Chondrocyte (in vitro differentiated cells): ENCODE measurements around the gene HGS. TPM values are rescaled to one million over a fixed set of nuclear protein-coding genes. Genes with fewer than 3 reads are reported as not detected.

Source experiments
- DNase-seq: peaks from one replicate; pipeline ENCODE4 v3.0.0; 2021; ENCODE audit warnings: mixed read lengths, low spot score
- H3K27ac Mint-ChIP-seq: one replicate; pipeline ENCODE4 v1.8.0; 2021; ENCODE audit warnings: mild to moderate bottlenecking, moderate library complexity, mixed read lengths; ENCODE audit not compliant: unreplicated experiment
- H3K27me3 Mint-ChIP-seq: 2 replicates; pipeline ENCODE4 v1.8.0; 2021; ENCODE audit warnings: low read depth, mixed read lengths
- H3K36me3 Mint-ChIP-seq: 2 replicates; pipeline ENCODE4 v1.8.0; 2021; ENCODE audit warnings: low read depth, mixed read lengths
- H3K4me1 Mint-ChIP-seq: 2 replicates; pipeline ENCODE4 v1.8.0; 2021; ENCODE audit warnings: low read depth, mild to moderate bottlenecking, mixed read lengths
- H3K4me3 Mint-ChIP-seq: one replicate; pipeline ENCODE4 v1.8.0; 2021; ENCODE audit warnings: mild to moderate bottlenecking, moderate library complexity, mixed read lengths; ENCODE audit not compliant: unreplicated experiment
- H3K9me3 Mint-ChIP-seq: 2 replicates; pipeline ENCODE4 v1.8.0; 2021; ENCODE audit warnings: low read depth, mixed read lengths
- total RNA-seq: library from RNA; stranded (reverse); gene quantifications from 3 replicates; pipeline ENCODE4 v1.2.1, GENCODE V29; 2021
- TF ChIP-seq, protein P1 (sequence below): fragments of 200-600 bp; sonication (generic); IDR thresholded peaks from 2 replicates; pipeline ENCODE4 v1.5.0; 2021; ENCODE audit warnings: antibody characterized with exemption, mild to moderate bottlenecking, moderate library complexity

Gene HGS
- total RNA-seq, 1 donor from 2014 or later = 87.4 TPM

DNA sequence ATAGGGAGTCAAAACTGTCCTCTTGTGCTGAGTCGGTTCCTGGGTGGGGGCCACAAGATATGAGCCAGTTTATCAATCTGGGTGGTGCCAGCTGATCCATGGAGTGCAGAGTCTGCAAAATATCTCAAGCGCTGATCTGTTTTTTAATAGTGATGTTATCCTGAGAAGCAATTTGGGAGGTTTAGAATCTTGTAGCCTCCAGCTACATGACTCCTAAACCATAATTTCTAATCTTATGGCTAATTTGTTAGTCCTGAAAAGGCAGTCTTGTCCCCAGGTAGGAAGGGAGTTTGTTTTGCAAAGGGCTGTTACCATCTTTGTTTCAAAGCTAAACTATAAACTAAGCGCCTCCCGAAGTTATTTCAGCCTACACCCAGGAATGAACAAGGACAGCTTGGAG, 45.1 kb upstream of the HGS start:
- no peaks in the 10 kb centered on the region for H3K9me3 Mint-ChIP-seq
- TF ChIP-seq, protein P1, sequence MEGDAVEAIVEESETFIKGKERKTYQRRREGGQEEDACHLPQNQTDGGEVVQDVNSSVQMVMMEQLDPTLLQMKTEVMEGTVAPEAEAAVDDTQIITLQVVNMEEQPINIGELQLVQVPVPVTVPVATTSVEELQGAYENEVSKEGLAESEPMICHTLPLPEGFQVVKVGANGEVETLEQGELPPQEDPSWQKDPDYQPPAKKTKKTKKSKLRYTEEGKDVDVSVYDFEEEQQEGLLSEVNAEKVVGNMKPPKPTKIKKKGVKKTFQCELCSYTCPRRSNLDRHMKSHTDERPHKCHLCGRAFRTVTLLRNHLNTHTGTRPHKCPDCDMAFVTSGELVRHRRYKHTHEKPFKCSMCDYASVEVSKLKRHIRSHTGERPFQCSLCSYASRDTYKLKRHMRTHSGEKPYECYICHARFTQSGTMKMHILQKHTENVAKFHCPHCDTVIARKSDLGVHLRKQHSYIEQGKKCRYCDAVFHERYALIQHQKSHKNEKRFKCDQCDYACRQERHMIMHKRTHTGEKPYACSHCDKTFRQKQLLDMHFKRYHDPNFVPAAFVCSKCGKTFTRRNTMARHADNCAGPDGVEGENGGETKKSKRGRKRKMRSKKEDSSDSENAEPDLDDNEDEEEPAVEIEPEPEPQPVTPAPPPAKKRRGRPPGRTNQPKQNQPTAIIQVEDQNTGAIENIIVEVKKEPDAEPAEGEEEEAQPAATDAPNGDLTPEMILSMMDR = no peak
- DNase-seq = no peak
- no peaks in the 10 kb centered on the region for H3K27me3 Mint-ChIP-seq
- H3K4me1 Mint-ChIP-seq = peaks cover 24% of the 10 kb centered on the region
- H3K27ac Mint-ChIP-seq = no peak overlapping the region
- H3K36me3 Mint-ChIP-seq = no peaks in the 10 kb centered on the region
- no peak overlapping the region for H3K4me3 Mint-ChIP-seq

DNA sequence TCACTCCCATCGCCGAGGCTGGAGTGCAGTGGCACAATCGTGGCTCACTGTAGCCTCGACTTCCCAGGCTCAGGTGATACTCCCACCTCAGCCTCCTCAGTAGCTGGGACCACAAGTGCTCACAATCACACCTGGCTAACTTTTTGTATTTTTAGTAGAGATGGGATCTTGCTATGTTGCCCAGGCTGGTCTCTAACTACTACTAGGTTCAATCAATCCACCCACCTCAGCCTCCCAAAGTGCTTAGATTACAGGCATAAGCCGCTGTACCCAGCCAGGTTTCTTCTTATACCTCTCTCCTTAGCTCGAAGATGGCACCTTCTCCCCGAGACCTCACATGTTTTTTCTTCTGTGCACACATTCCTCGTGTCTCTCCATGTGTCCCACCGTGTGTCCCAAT, 43.8 kb upstream of the HGS start:
- Mint-ChIP-seq H3K9me3 (no peaks in the 10 kb centered on the region), H3K4me3 (no peak overlapping the region), H3K4me1 (peaks cover 20% of the 10 kb centered on the region), H3K27ac (no peak overlapping the region), H3K36me3 (no peaks in the 10 kb centered on the region), H3K27me3 (no peaks in the 10 kb centered on the region)
- TF ChIP-seq, protein P1 = no peak
- DNase-seq = no peak

DNA sequence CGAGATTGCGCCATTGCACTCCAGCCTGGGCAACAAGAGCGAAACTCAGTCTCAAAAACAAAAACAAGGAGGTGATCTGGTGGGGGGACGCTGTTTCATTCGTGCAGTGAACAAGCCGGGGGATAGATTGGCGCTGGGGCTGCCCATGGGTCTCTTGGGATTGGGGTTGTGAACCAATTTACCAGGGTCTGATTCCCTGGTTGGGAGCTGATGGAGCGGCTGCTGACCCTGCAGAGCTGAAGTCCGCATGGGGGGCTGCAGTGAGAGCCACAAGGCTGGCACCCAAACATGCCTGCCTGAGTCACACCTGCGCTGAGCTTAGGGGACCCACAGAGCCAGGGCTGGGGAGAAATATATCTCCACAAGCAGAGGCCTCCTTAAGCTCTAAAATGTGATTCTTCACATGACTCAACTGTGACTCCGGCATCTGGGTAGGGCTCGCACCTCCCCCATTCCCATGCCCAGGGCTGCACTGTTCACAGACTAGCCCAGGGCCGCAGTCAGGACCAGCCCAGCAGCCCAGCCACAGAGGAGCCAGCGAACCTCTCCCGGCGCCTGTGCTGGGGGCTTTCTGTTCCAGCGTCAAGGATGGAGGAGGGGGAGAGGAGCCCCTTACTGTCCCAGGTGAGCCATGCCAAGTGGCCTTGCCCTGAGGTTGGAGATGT, 41.9 kb upstream of the HGS start:
- Mint-ChIP-seq H3K27ac (no peak overlapping the region), H3K36me3 (no peaks in the 10 kb centered on the region), H3K9me3 (no peaks in the 10 kb centered on the region), H3K4me1 (peaks cover 9% of the 10 kb centered on the region), H3K27me3 (no peaks in the 10 kb centered on the region), H3K4me3 (no peak overlapping the region)
- no peak for DNase-seq
- TF ChIP-seq, protein P1 = no peak

DNA sequence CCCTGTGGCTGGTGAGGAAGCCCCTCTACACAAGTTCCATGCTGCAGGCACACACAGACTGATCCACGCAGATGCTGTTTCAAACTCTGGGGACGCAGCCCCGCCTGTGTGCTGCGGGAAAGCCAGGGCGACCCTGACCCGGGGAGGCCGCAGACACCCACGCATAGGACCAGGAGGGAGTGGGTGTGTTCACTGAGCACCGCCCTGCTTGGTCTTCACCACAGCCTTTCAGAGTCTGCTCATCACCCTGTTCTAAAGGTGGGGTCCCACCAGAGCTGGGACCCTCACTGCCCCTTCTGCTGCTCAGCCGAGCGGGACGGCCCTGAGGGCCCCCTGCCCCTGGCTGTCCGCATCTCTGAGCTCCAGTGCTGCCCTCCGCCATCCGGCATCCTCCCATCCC, 39.3 kb upstream of the HGS start:
- no peaks in the 10 kb centered on the region for H3K9me3 Mint-ChIP-seq
- H3K4me3 Mint-ChIP-seq = no peak overlapping the region
- H3K4me1 Mint-ChIP-seq = peaks cover 7% of the 10 kb centered on the region
- no peak for DNase-seq
- H3K27me3 Mint-ChIP-seq = no peaks in the 10 kb centered on the region
- no peaks in the 10 kb centered on the region for H3K36me3 Mint-ChIP-seq
- H3K27ac Mint-ChIP-seq = no peak overlapping the region
- TF ChIP-seq, protein P1 = no peak

DNA sequence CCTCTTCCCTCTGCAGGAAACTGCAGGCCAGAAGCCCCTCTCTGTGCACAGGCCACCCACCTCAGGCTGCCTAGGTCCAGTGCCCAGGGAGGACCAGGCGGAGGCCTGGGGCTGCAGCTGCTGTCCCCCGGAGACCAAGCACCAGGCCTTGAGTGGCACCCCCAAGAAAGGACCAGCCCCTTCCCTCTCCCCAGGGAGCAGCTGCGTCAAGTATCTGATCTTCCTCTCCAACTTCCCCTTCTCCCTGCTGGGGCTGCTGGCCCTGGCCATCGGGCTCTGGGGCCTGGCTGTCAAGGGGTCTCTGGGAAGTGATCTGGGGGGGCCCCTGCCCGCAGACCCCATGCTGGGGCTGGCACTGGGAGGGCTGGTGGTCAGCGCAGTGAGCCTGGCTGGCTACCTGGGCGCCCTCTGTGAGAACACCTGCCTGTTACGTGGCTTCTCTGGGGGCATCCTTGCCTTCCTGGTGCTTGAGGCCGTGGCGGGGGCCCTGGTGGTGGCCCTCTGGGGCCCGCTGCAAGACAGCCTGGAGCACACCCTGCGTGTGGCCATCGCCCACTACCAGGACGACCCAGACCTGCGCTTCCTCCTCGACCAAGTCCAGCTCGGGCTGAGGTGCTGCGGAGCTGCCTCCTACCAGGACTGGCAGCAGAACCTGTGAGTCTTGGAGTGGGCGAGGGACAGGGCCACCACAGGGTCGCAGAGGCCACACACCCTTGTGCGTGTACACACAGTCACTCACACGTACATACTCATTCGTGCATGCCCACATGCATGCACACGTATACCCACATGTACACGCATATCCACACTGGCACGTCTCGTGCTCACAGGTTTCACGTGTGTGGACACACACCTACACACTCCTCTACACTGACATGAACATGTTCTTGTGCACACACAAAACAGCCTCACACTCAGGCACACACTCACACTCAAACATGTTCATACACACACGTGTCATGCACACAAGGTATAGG, 38.5 kb upstream of the HGS start:
- no peak overlapping the region for H3K4me3 Mint-ChIP-seq
- TF ChIP-seq, protein P1 = no peak
- no peaks in the 10 kb centered on the region for H3K9me3 Mint-ChIP-seq
- H3K27me3 Mint-ChIP-seq = no peaks in the 10 kb centered on the region
- no peak overlapping the region for H3K27ac Mint-ChIP-seq
- DNase-seq = no peak
- no peaks in the 10 kb centered on the region for H3K36me3 Mint-ChIP-seq
- H3K4me1 Mint-ChIP-seq = peaks cover 7% of the 10 kb centered on the region
